OCI-LY7 (cell line): ENCODE results near the gene TIAL1. TPM values are rescaled to one million over a fixed set of nuclear protein-coding genes. Genes with fewer than 3 reads are reported as not detected.

Experiments used
- BruUV-seq: library from RNA; stranded (reverse); fragments of 400-500 nt; replicated peaks from 2 replicates; lab custom pipeline; 2021; lab: Mats Ljungman, UMichigan
- CTCF ChIA-PET: fragments of 300-600 bp; sonication (Branson Sonifier 250); formaldehyde crosslinking; loops from one replicate; lab custom pipeline; 2022; ENCODE audit warnings: antibody characterized with exemption; ENCODE audit not compliant: unreplicated experiment; lab: Charles Lee
- POLR2A ChIA-PET: fragments of 300-600 bp; sonication (Branson Sonifier 250); formaldehyde crosslinking; loops from one replicate; lab custom pipeline; 2022; ENCODE audit warnings: antibody characterized with exemption; lab: Charles Lee
- DNase-seq: peaks from one replicate; pipeline ENCODE4 v3.0.0-alpha.2; 2015; ENCODE audit warnings: low spot score
- H2AFZ ChIP-seq: fragments of 200-600 bp; sonication (generic), shearing (Covaris generic); 2 replicates; pipeline ENCODE4 v1.6.1; 2014; ENCODE audit warnings: mild to moderate bottlenecking, antibody characterized with exemption, low read length, moderate library complexity
- H3K27ac ChIP-seq: fragments of 200-600 bp; sonication (generic); 2 replicates; pipeline ENCODE4 v1.5.1; 2014; ENCODE audit warnings: mixed run types, low read depth, mild to moderate bottlenecking, moderate library complexity, low read length, inconsistent platforms; ENCODE audit not compliant: poor library complexity, severe bottlenecking
- H3K36me3 ChIP-seq: fragments of 200-600 bp; sonication (generic); 2 replicates; pipeline ENCODE4 v1.6.1; 2014; ENCODE audit warnings: mild to moderate bottlenecking, antibody characterized with exemption, low read length, moderate library complexity, mixed read lengths; ENCODE audit not compliant: insufficient read depth
- H3K4me1 ChIP-seq: fragments of 200-600 bp; sonication (generic); 2 replicates; pipeline ENCODE4 v1.5.1; 2014; ENCODE audit warnings: mild to moderate bottlenecking, low read length; ENCODE audit not compliant: insufficient read depth, poor library complexity, severe bottlenecking
- H3K4me2 ChIP-seq: fragments of 200-600 bp; sonication (generic); 2 replicates; pipeline ENCODE4 v1.6.1; 2014; ENCODE audit warnings: mild to moderate bottlenecking, low read length
- H3K4me3 ChIP-seq: fragments of 200-600 bp; sonication (generic); 2 replicates; pipeline ENCODE4 v1.5.1; 2014; ENCODE audit warnings: mild to moderate bottlenecking, low read depth, low read length; ENCODE audit not compliant: poor library complexity, severe bottlenecking
- H3K79me2 ChIP-seq: fragments of 200-600 bp; sonication (generic); 2 replicates; pipeline ENCODE4 v1.6.1; 2016; ENCODE audit warnings: low read depth, mild to moderate bottlenecking, low read length, moderate library complexity, mixed read lengths; ENCODE audit not compliant: insufficient read depth
- H3K9me2 ChIP-seq: fragments of 200-600 bp; sonication (generic); 2 replicates; pipeline ENCODE4 v1.6.1; 2016; ENCODE audit warnings: mild to moderate bottlenecking, low read length, mixed read lengths; ENCODE audit not compliant: insufficient read depth
- H3K9me3 ChIP-seq: fragments of 200-600 bp; sonication (generic); 2 replicates; pipeline ENCODE4 v1.6.1; 2014; ENCODE audit warnings: mild to moderate bottlenecking, mixed run types, low read length, mixed read lengths
- H4K20me1 ChIP-seq: fragments of 200-600 bp; sonication (generic); 2 replicates; pipeline ENCODE4 v1.6.1; 2014; ENCODE audit warnings: mild to moderate bottlenecking, antibody characterized with exemption, low read length, moderate library complexity, mixed read lengths; ENCODE audit not compliant: insufficient read depth
- EZH2phosphoT487 ChIP-seq: fragments of 200-600 bp; sonication (generic); IDR thresholded peaks from 2 replicates; pipeline ENCODE4 v1.6.1; 2018; ENCODE audit warnings: low read depth, borderline replicate concordance, mild to moderate bottlenecking, mixed run types, antibody characterized with exemption, low read length, moderate library complexity, mixed read lengths
- intact Hi-C: fragments of 100-400 bp; cut with micrococcal nuclease; formaldehyde crosslinking; loops from one replicate; pipeline ENCODE4 v1.10.0; 2022; ENCODE audit not compliant: unreplicated experiment
- total RNA-seq, 2 experiments: library from RNA; depleted of rRNA in 1 of 2; stranded (reverse); fragments of >200 nt in 1 of 2; shearing (Covaris generic) in 1 of 2; gene quantifications; 2 replicates each; pipeline ENCODE4 v1.2.3, GENCODE V29; 2014 to 2022
- TF ChIP-seq, protein P1 (sequence below): fragments of 200-600 bp; sonication (generic); conservative IDR thresholded peaks from 2 replicates; pipeline ENCODE4 v1.5.1; 2014; ENCODE audit warnings: mild to moderate bottlenecking, antibody characterized with exemption, low read length, moderate library complexity, mixed read lengths

Gene TIAL1
- total RNA-seq, 2 experiments from 2014 or later, result 61.1 to 172 TPM

DNA sequence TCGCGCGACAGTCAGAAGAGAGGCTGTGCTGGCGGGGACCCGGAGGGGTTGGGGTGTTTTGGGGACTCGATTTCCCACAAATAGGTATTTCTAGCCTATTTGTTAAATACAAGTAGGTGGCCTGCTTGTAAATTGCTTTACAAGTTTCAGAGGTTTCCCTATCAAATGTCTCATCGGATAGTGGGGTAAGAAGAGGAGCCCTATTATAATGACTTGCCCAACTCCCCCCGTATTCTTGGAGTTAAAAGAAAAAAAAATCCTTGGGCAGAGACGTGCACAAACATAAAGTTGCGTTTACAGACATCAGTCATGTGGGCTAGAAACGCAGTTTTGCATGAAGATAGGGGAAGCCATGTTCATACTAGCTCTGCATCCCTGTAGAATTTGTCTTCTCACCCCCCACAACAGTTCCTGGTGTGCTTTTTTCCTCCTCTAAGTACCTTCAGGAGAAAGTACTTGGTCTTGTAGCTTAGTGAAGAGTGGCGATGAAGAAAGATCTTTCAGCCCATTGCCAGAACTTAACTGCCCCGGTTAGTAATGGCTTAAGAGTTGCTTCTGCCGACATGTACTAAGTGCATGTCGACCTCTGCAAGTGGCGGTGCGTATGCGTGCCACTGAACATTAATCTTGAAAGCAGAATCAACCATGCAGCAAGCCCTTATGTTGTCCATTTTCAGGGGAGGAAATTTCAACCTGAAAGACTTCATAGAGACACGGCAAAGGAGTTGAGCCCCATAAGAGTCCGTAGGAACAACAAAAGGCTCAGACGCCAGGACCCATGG lies 832 bp upstream of the TIAL1 start:
- TF ChIP-seq EZH2phosphoT487, result no peak
- TF ChIP-seq, protein P1, sequence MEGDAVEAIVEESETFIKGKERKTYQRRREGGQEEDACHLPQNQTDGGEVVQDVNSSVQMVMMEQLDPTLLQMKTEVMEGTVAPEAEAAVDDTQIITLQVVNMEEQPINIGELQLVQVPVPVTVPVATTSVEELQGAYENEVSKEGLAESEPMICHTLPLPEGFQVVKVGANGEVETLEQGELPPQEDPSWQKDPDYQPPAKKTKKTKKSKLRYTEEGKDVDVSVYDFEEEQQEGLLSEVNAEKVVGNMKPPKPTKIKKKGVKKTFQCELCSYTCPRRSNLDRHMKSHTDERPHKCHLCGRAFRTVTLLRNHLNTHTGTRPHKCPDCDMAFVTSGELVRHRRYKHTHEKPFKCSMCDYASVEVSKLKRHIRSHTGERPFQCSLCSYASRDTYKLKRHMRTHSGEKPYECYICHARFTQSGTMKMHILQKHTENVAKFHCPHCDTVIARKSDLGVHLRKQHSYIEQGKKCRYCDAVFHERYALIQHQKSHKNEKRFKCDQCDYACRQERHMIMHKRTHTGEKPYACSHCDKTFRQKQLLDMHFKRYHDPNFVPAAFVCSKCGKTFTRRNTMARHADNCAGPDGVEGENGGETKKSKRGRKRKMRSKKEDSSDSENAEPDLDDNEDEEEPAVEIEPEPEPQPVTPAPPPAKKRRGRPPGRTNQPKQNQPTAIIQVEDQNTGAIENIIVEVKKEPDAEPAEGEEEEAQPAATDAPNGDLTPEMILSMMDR, result no peak
- Histone ChIP-seq H4K20me1 (peaks cover 24% of the 10 kb centered on the region), H3K9me2 (no peaks in the 10 kb centered on the region), H3K36me3 (peaks cover 22% of the 10 kb centered on the region), H2AFZ (peak overlapping the region; percentile 82), H3K4me1 (peaks cover 35% of the 10 kb centered on the region), H3K79me2 (peaks cover 37% of the 10 kb centered on the region), H3K9me3 (peaks cover 6% of the 10 kb centered on the region; the same call in 1 of the 2 replicates), H3K4me2 (peak overlapping the region; percentile 74), H3K4me3 (peak overlapping the region; percentile 91), H3K27ac (peak overlapping the region; percentile 84)
- ChIA-PET POLR2A (interaction anchor here (0.6 to 2.4 kb wide), 6 partner anchors 8 to 294 kb away, joined by 3 to 8 read pairs (median 4); no protein-coding TSS in a partner anchor), CTCF (no interaction called here)
- intact Hi-C loops, result loop anchor here (2.0 to 10.0 kb wide), 4 partner anchors 55 to 843 kb away; partner anchors contain the start of genes BAG3, CACUL1, GRK5 and INPP5F
- TSS peak; percentile 84 for BruUV-seq
- DNase-seq, result peak; percentile 52

DNA sequence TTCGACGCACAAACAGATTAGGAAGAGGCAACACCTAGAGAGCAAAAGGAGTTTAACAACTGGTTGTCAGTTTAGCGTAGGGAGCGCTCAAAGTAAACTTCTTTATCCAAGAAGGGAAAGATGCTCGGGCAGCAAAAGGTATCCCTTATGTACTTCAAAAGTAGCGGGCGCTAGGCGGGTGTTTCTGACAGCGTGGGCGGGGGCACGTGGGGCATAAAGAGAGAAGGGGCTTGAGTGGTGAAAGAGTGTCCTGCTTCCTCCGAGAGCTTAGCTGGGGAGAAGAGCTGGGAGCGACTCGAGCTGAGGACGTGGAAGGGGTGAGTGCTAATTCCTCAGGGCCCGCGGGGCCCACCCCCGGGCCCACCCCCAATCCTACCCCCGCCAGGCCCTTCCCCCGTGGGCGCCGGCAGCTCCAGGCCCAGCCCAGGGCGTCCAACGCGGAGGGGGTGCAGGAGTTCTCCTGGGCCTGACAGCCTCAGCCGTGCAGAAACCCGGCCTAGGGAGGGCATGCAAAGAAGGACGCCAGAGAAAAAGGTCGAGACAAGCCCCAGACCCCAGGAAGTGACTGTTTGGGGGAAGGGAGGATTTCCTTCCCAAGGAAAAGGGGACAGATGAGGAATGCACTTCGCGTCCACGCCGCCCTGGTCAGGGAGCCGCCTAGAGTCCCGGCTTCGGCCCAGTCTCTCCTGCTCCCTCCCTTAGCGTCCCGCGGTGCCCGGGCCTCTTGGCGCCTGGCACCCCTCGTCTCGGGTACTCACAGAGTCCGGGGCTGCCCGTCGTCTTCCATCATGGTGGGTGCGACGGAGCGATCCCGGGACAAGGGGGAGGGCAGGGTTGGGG lies 868 bp downstream of the TIAL1 start:
- Histone ChIP-seq H3K4me3 (peak overlapping the region; percentile 91), H3K9me2 (no peaks in the 10 kb centered on the region), H3K27ac (peak overlapping the region; percentile 84), H4K20me1 (peaks cover 31% of the 10 kb centered on the region), H3K9me3 (peaks cover 6% of the 10 kb centered on the region; the same call in 1 of the 2 replicates), H3K4me2 (peak overlapping the region; percentile 92), H3K4me1 (peaks cover 47% of the 10 kb centered on the region), H3K79me2 (peaks cover 54% of the 10 kb centered on the region), H3K36me3 (peaks cover 39% of the 10 kb centered on the region), H2AFZ (no peak overlapping the region)
- TF ChIP-seq, protein P1, result no peak
- ChIA-PET POLR2A (interaction anchor here (0.6 to 2.4 kb wide), 4 partner anchors 10 to 277 kb away, joined by 3 to 8 read pairs (median 6); partner anchors contain the start of genes MCMBP and RGS10), CTCF (no interaction called here)
- peak; percentile 40 for DNase-seq
- no TSS peak for BruUV-seq
- intact Hi-C loops, result loop anchor here (2.0 to 10.0 kb wide), 4 partner anchors 56 to 841 kb away; partner anchors contain the start of genes BAG3, CACUL1, GRK5 and INPP5F
